ENCODE results near the gene GTF3C5.

GRCh38 chr9:133050142-133050541 is 19.3 kb downstream of the GTF3C5 start:
- TF ChIP-seq POLR2AphosphoS5 (IDR thresholded peaks at IDR 0.05) (no peak), CTCF (IDR thresholded peaks at IDR 0.05) (no peak), POLR2A (IDR thresholded peaks at IDR 0.05) (no peak), EP300 (IDR thresholded peaks at IDR 0.05) (no peak)
